Karpas-422 (cell line): Measurements from ENCODE around the gene RPL13. TPM values are rescaled to one million over a fixed set of nuclear protein-coding genes. Genes with fewer than 3 reads are reported as not detected.

Experiments used
- DNase-seq: peaks from one replicate; pipeline ENCODE4 v3.0.0-alpha.2; 2015
- H2AFZ ChIP-seq: fragments of 200-600 bp; sonication (generic); 2 replicates; pipeline ENCODE4 v1.6.1; 2014; ENCODE audit warnings: antibody characterized with exemption, low read length, mixed read lengths
- H3K27ac ChIP-seq: fragments of 200-600 bp; sonication (generic); 2 replicates; pipeline ENCODE4 v1.5.1; 2014; ENCODE audit warnings: mild to moderate bottlenecking, low read length, moderate library complexity
- H3K27me3 ChIP-seq: fragments of 200-600 bp; sonication (generic); 2 replicates; pipeline ENCODE4 v1.6.1; 2014; ENCODE audit warnings: low read length, mixed read lengths
- H3K36me3 ChIP-seq: fragments of 200-600 bp; sonication (generic); 2 replicates; pipeline ENCODE4 v1.6.1; 2014; ENCODE audit warnings: low read length, mixed read lengths; ENCODE audit not compliant: insufficient read depth
- H3K4me1 ChIP-seq: fragments of 200-600 bp; sonication (generic); 2 replicates; pipeline ENCODE4 v1.6.1; 2014; ENCODE audit warnings: mild to moderate bottlenecking, low read length, mixed read lengths
- H3K4me2 ChIP-seq: fragments of 200-600 bp; sonication (generic); 2 replicates; pipeline ENCODE4 v1.6.1; 2014; ENCODE audit warnings: low read length, low read depth, mild to moderate bottlenecking; ENCODE audit not compliant: poor library complexity, severe bottlenecking
- H3K4me3 ChIP-seq: fragments of 200-600 bp; sonication (generic); 2 replicates; pipeline ENCODE4 v1.5.1; 2014; ENCODE audit warnings: mild to moderate bottlenecking, antibody characterized with exemption, low read length, mixed read lengths
- H3K79me2 ChIP-seq: fragments of 200-600 bp; sonication (generic); 2 replicates; pipeline ENCODE4 v1.6.1; 2014; ENCODE audit warnings: mild to moderate bottlenecking, low read length, mixed read lengths
- H3K9ac ChIP-seq: fragments of 200-600 bp; sonication (generic); 2 replicates; pipeline ENCODE4 v1.6.0; 2014; ENCODE audit warnings: low read length
- H3K9me2 ChIP-seq: fragments of 200-600 bp; sonication (generic), shearing (Covaris generic); replicated peaks from 2 replicates; pipeline ENCODE4 v1.6.0; 2014; ENCODE audit warnings: mild to moderate bottlenecking, low read length, moderate library complexity; ENCODE audit not compliant: insufficient read depth
- H3K9me3 ChIP-seq: fragments of 300-700, 200-600 bp; sonication (generic); 2 replicates; pipeline ENCODE4 v1.6.1; 2014; ENCODE audit warnings: low read length, mixed read lengths
- H4K20me1 ChIP-seq: fragments of 200-600 bp; sonication (generic); 2 replicates; pipeline ENCODE4 v1.6.1; 2014; ENCODE audit warnings: mild to moderate bottlenecking, antibody characterized with exemption, low read length, low read depth; ENCODE audit not compliant: insufficient read depth
- total RNA-seq: library from RNA; depleted of rRNA; stranded (reverse); fragments of >200 nt; shearing (Covaris generic); gene quantifications from 2 replicates; pipeline ENCODE4 v1.2.3, GENCODE V29; 2014; ENCODE audit warnings: low replicate concordance

Gene RPL13
- total RNA-seq, 1 experiment from 2014 or later = 6,565 TPM

DNA sequence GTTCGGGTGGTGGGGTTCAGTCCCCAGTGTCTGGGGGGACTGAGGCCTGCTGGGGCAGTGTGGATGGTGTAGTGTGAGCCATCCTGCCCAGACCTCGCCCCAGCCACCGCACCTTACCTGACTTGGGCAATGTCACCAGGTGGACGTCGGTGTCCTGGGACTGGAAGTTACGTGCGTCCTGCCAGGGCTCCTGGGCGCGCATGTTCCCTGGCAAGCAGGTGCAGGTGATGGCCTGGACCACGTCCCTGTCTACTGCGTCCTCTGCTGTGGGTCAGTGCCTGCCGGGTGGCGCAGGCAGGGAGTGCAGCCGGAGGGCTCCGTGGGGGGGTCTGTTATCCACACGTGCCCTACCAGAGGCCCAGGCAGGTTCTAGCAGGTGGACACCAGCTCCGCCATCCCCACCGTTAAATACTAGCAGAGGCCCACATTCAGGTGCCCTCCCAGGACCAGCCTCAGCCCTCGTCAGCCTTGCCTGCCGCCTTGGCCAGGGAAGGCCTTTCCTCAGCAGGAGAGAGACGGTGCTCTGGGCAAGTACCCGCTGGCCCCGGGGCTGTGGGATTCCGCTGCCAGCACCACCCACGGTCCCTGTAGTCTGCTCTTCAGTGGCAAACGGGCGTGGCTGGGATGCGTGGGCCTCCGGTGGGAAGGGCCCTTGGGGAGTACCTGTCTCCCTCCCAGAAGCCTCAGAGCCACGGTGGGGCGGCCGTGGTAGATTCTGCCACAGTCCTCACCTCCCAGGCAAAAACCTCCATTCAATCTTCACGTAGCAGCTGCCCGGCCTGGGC is 44.9 kb downstream of the RPL13 start:
- no peak overlapping the region for H2AFZ ChIP-seq
- H3K36me3 ChIP-seq = no peaks in the 10 kb centered on the region
- H3K79me2 ChIP-seq = no peaks in the 10 kb centered on the region
- H3K9me2 ChIP-seq = no peaks in the 10 kb centered on the region
- no peak overlapping the region for H3K4me3 ChIP-seq
- H3K27me3 ChIP-seq = no peaks in the 10 kb centered on the region
- H3K9me3 ChIP-seq = no peaks in the 10 kb centered on the region
- DNase-seq = no peak
- H3K4me2 ChIP-seq = no peak overlapping the region
- H3K9ac ChIP-seq = no peak overlapping the region
- no peak overlapping the region for H3K27ac ChIP-seq
- H3K4me1 ChIP-seq = no peaks in the 10 kb centered on the region
- H4K20me1 ChIP-seq = 0 out of 2 replicates have a peak, but pooled peaks cover 4% of the 10 kb centered on the region

DNA sequence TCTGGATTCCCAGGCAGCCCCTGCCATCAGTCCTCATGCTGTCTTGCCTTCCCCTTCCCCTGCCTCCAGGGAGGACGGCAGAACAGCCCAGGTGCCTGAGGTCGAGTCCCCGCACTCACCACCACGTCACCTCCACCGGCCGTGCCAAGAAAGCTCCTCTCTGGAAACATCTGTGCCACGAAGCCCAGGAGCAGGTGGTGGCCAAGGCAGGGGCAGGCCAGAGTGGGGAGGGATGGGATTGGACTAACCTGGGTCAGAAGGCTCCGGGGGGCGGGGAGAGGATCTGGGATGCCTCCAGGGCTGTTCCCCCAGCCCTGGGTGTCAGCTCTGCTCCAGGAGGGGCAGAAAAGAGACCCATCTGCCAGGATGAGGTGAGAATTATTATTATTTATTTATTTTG is 45.5 kb downstream of the RPL13 start:
- Histone ChIP-seq H3K79me2 (no peaks in the 10 kb centered on the region), H3K27ac (no peak overlapping the region), H2AFZ (no peak overlapping the region), H3K9ac (no peak overlapping the region), H3K4me3 (no peak overlapping the region), H3K9me2 (no peaks in the 10 kb centered on the region), H3K9me3 (no peaks in the 10 kb centered on the region), H3K4me1 (no peaks in the 10 kb centered on the region), H3K36me3 (no peaks in the 10 kb centered on the region), H4K20me1 (no peaks in the 10 kb centered on the region), H3K4me2 (no peak overlapping the region), H3K27me3 (no peaks in the 10 kb centered on the region)
- DNase-seq = no peak

DNA sequence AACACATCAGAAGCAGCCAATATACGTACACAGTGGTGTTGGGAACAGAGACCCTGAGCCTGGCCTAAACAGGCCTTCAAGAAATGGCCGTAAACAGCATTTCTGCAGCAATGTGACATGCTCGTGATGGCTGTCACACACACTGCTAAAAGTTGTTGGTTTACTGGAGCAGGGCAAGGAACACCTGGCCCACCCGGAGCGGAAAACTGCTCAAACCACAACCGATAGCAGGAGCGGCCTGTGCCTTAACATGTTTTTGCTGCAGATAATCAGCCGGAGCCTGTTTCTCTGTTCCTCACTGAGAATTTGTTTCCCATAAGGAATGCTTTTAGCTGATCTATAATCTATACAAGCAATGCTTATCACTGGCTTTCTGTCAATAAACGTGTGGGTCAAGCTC is 47.0 kb downstream of the RPL13 start:
- H4K20me1 ChIP-seq = no peaks in the 10 kb centered on the region
- no peaks in the 10 kb centered on the region for H3K4me1 ChIP-seq
- H3K9me3 ChIP-seq = no peaks in the 10 kb centered on the region
- no peaks in the 10 kb centered on the region for H3K9me2 ChIP-seq
- no peak overlapping the region for H3K27ac ChIP-seq
- no peak overlapping the region for H2AFZ ChIP-seq
- no peaks in the 10 kb centered on the region for H3K36me3 ChIP-seq
- no peaks in the 10 kb centered on the region for H3K27me3 ChIP-seq
- no peak overlapping the region for H3K4me3 ChIP-seq
- DNase-seq = no peak
- H3K4me2 ChIP-seq = no peak overlapping the region
- H3K9ac ChIP-seq = no peak overlapping the region
- H3K79me2 ChIP-seq = no peaks in the 10 kb centered on the region

DNA sequence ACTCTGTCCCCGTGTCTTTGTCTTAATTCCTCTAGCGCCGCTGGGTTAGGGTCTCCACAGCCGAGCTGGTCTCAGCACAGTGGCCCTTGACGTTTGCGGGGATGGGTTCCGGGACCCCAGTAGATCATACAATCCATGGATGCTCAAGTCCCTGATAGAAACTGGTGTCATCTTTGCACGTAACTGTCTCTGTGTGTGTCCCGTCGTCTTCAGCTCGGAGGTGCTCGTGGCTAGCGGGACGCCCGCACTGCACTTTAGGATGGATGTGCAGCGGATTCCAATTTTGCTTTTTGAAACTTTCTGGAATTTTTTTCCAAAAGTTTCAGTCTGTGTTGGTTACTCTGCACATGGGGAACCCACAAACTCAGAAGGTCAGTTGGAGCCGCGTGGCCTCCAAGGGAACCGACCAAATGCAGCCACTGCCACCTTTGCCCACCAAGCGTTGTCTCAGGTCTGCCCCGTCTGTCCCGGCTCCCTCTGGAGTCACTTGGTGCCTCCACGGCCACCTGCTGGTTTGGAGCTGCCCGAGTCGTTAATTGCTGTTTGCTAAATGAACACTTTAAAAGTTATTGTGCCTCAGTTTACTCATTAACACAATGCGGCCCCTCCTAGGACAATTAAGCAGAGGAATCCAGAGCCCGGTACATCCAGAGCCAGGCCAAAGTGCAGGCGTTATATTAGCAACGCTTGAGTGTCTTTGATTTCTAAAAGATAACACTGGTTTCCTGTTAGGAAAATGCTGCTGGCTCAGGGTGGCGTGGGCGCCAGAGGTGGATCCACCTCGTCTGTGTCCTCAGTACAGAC is 47.7 kb downstream of the RPL13 start:
- H3K4me1 ChIP-seq = no peaks in the 10 kb centered on the region
- H2AFZ ChIP-seq = no peak overlapping the region
- no peaks in the 10 kb centered on the region for H3K9me3 ChIP-seq
- no peak overlapping the region for H3K4me3 ChIP-seq
- H3K9ac ChIP-seq = no peak overlapping the region
- H4K20me1 ChIP-seq = no peaks in the 10 kb centered on the region
- H3K4me2 ChIP-seq = no peak overlapping the region
- no peak overlapping the region for H3K27ac ChIP-seq
- H3K36me3 ChIP-seq = no peaks in the 10 kb centered on the region
- DNase-seq = no peak
- H3K9me2 ChIP-seq = no peaks in the 10 kb centered on the region
- no peaks in the 10 kb centered on the region for H3K27me3 ChIP-seq
- no peaks in the 10 kb centered on the region for H3K79me2 ChIP-seq

DNA sequence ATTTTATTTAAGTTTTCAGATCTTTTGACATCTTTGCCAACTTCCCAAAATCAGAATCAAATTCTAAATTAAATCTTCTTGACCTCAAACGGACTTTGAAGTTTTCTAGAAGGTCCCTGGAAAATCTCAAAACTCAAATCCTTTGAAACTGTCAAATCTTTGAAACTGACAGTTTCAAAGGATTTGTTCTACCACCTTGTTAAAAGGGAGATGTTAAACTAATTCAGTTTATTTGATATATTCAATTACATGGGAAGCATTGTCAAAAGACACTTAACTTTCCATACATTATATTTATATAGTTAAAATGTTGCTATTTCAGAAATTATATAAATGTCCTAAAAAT is 49.6 kb downstream of the RPL13 start:
- no peak for DNase-seq
- no peaks in the 10 kb centered on the region for H3K4me1 ChIP-seq
- no peaks in the 10 kb centered on the region for H3K9me3 ChIP-seq
- H3K36me3 ChIP-seq = no peaks in the 10 kb centered on the region
- no peak overlapping the region for H3K27ac ChIP-seq
- no peak overlapping the region for H3K4me3 ChIP-seq
- H3K9me2 ChIP-seq = no peaks in the 10 kb centered on the region
- no peak overlapping the region for H3K4me2 ChIP-seq
- no peaks in the 10 kb centered on the region for H3K79me2 ChIP-seq
- H2AFZ ChIP-seq = no peak overlapping the region
- no peak overlapping the region for H3K9ac ChIP-seq
- H3K27me3 ChIP-seq = no peaks in the 10 kb centered on the region
- no peaks in the 10 kb centered on the region for H4K20me1 ChIP-seq

DNA sequence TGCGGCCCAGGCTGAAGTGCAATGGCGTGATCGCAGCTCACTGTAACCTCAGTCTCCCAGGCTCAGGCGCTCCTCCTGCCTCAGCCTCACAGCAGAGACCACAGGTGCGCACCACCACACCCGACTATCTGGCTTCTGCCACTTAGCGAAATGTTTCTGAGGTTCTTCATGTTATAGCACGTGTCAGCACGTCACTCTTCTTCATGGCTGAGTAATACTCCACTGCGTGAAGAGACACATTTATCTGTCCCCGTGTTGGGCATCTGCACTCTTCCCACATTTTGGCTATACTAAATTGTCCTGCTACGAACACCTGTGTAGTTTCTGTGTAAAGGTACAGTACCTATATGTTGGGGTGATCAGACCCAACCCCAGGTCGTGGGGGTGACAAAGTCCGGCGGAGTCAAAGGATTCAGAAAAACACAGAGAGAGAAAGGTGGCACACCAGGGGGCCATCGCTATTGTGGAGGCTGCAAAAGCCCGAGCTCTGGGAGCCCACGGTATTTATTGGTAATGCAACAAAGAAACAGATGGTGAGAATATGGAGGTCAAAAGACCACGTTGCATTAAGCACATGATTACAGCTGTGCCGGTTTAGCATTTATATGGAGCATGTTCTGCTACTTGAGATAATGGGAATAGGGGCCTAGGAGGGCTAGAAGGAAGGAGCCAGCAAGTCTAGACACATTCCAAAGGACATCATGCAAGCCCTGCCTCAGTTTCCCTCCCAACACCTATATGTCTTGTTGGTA is 52.1 kb downstream of the RPL13 start:
- Histone ChIP-seq H3K36me3 (no peaks in the 10 kb centered on the region), H3K4me1 (no peaks in the 10 kb centered on the region), H3K27ac (no peak overlapping the region), H3K4me3 (no peak overlapping the region), H3K4me2 (no peak overlapping the region), H3K27me3 (no peaks in the 10 kb centered on the region), H3K79me2 (no peaks in the 10 kb centered on the region), H4K20me1 (no peaks in the 10 kb centered on the region), H3K9me2 (no peaks in the 10 kb centered on the region), H2AFZ (no peak overlapping the region), H3K9me3 (no peaks in the 10 kb centered on the region), H3K9ac (no peak overlapping the region)
- no peak for DNase-seq

DNA sequence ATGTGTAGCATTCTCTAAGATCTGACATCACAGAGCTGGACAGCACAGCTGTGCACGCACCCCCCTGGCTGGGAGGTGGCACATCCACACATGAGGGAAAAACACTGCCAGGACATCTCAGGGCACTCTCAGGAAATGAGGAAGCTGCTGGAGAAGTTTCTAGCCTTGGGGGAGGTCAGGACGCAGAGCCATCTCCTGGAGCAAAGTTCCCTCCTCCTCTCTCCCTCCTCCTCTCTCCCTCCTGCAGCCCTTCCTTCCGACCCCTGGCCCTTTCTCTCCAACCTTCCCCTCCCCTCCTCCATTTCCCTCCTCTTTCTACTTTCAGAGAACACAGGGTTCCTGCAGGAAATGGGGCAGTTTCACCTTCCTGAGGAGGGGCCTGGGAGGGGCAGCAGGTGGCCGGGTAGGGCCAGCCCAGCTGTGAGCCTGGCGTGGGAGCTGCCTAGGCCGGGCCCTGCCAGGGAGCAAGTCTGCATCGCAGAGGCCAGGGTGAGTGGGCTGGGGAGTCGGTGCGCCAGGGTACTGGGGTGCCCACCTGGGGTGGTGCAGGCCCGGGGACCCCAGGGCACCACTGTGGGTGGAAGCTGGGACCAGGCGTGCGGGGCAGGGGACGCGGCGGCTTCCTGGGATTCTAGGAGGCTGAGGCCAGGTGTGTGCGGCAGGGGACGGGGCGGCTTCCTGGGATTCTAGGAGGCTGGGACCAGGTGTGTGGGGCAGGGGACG is 52.9 kb downstream of the RPL13 start, which contains the start of gene DPEP1:
DPEP1 (plus strand) TSS at position 412 of the 723 bp plus-strand sequence. CDS start 16,769 bp downstream, outside the sequence.
- Histone ChIP-seq H3K4me3 (no peak within 1 kb of the TSS), H3K27ac (no peak within 1 kb of the TSS), H3K79me2 (no peaks in the 10 kb centered on the region), H3K27me3 (no peaks in the 10 kb centered on the region), H3K36me3 (no peaks in the 10 kb centered on the region), H4K20me1 (no peaks in the 10 kb centered on the region), H3K4me2 (no peak within 1 kb of the TSS), H2AFZ (no peak within 1 kb of the TSS), H3K9me2 (no peaks in the 10 kb centered on the region), H3K9me3 (no peaks in the 10 kb centered on the region), H3K9ac (no peak within 1 kb of the TSS), H3K4me1 (no peaks in the 10 kb centered on the region)
- DNase-seq = no peak
